Measurements from ENCODE around the gene CIBAR2.

DNA sequence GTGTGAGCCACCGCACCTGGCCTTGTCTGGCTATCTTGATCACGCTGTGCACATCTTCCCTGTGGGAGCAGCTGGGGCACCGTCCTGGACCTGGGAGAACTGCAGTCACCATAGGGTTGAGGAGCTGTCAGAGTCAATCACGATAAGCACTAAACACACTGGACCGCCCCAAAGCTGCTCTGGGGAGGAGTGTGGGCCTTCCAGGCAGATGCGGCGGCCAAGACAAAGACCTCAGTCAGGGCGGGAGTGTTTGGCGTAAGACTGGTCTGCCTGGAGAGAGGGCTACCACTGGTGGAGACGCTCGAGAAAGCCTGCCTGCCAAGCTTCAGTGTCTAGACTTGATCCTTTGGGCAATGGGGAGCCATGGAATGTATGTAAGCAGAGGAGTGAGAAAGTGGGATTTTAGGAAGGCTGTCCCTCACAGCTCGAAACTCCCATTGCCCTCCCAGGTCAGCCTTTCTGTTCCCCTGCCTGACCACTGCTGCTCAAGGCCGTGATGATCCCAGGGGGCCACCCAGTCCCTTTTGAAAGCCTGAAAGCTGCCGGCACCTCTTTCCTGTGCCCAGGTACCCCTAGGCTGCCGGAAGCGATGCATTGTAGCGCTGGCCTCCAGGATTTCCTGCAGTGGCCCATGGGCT is 29.3 kb upstream of the CIBAR2 start:
- TF ChIP-seq POLR2A (IDR thresholded peaks at IDR 0.05), result no peak
- TF ChIP-seq, protein P1, sequence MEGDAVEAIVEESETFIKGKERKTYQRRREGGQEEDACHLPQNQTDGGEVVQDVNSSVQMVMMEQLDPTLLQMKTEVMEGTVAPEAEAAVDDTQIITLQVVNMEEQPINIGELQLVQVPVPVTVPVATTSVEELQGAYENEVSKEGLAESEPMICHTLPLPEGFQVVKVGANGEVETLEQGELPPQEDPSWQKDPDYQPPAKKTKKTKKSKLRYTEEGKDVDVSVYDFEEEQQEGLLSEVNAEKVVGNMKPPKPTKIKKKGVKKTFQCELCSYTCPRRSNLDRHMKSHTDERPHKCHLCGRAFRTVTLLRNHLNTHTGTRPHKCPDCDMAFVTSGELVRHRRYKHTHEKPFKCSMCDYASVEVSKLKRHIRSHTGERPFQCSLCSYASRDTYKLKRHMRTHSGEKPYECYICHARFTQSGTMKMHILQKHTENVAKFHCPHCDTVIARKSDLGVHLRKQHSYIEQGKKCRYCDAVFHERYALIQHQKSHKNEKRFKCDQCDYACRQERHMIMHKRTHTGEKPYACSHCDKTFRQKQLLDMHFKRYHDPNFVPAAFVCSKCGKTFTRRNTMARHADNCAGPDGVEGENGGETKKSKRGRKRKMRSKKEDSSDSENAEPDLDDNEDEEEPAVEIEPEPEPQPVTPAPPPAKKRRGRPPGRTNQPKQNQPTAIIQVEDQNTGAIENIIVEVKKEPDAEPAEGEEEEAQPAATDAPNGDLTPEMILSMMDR (IDR thresholded peaks at IDR 0.05), result no peak
- no peak for TF ChIP-seq POLR2AphosphoS5 (IDR thresholded peaks at IDR 0.05)

Data from sigmoid colon (tissue), 4 donors.